K562 (cell line): ENCODE data around the gene ELK4. TPM values are rescaled to one million over a fixed set of nuclear protein-coding genes. Genes with fewer than 3 reads are reported as not detected.

Experiments
- ATAC-seq: fragments of 200-7000 bp; cut with Tn5 transposase; 3 replicates; pipeline ENCODE4 v1.9.1; 2020; ENCODE audit warnings: moderate library complexity
- BruUV-seq: library from RNA; stranded (reverse); fragments of 400-500 nt; replicated peaks from 2 replicates; lab custom pipeline; 2021; lab: Mats Ljungman, UMichigan
- CTCF ChIA-PET: fragments of 300-600 bp; formaldehyde crosslinking; extraction: SDS; loops from one replicate; lab custom pipeline; 2021; ENCODE audit warnings: low intra/inter-chr PET ratio; lab: Yijun Ruan, JAX
- POLR2A ChIA-PET: fragments of 300-600, 350-650 bp; sonication (Branson Sonifier 250); formaldehyde crosslinking; extraction: SDS; loops from one replicate; lab custom pipeline; 2021; ENCODE audit warnings: antibody characterized with exemption, inconsistent platforms; lab: Yijun Ruan, JAX
- DNase-seq, 4 experiments: peaks; one replicate each; pipeline versions ENCODE4 v3.0.0 to v3.0.0-alpha.2; 2011 to 2018; ENCODE audit warnings: low spot score in 3 of 4, mixed read lengths in 3 of 4; ENCODE audit errors: extremely low read depth in 1 of 4
- FAIRE-seq: peaks from 2 replicates; lab custom pipeline; 2011; peaks lifted over from hg19 to GRCh38; lab: Jason Lieb, UNC
- H2AFZ ChIP-seq: 2 replicates; pipeline ENCODE4 v1.6.0; 2011; ENCODE audit warnings: low read depth, low read length, control low read depth, inconsistent platforms
- H3K27ac ChIP-seq: fragments of 200-600 bp; 3 replicates; pipeline ENCODE4 v1.8.0; 2011; ENCODE audit warnings: low read depth, mild to moderate bottlenecking, control low read depth, inconsistent platforms, low read length, moderate library complexity, mixed read lengths; ENCODE audit errors: extremely low read depth
- H3K27me3 ChIP-seq, 2 experiments: fragments of 300-600 bp in 1 of 2; 2 replicates in 1 of 2; 3 replicates in 1 of 2; pipeline versions ENCODE4 v1.6.0 to v1.8.0; 2011; ENCODE audit warnings: inconsistent platforms in 2 of 2, low read length in 2 of 2, mild to moderate bottlenecking in 1 of 2, mixed read lengths in 1 of 2, moderate library complexity in 1 of 2; ENCODE audit not compliant: control insufficient read depth in 2 of 2, insufficient read depth in 2 of 2
- H3K36me3 ChIP-seq: fragments of 300-600 bp; 3 replicates; pipeline ENCODE4 v1.8.0; 2011; ENCODE audit warnings: mild to moderate bottlenecking, low read length, inconsistent platforms; ENCODE audit not compliant: control insufficient read depth, insufficient read depth
- H3K4me1 ChIP-seq, 2 experiments: fragments of 200-600 bp in 1 of 2; replicated peaks in 1 of 2; 2 replicates in 1 of 2; 3 replicates in 1 of 2; pipeline versions ENCODE4 v1.5.1 to v1.8.0; 2011; ENCODE audit warnings: inconsistent platforms in 2 of 2, low read length in 2 of 2, mild to moderate bottlenecking in 1 of 2, mixed read lengths in 1 of 2, moderate library complexity in 1 of 2; ENCODE audit not compliant: control insufficient read depth in 2 of 2, insufficient read depth in 2 of 2
- H3K4me2 ChIP-seq: 2 replicates; pipeline ENCODE4 v1.6.1; 2011; ENCODE audit warnings: low read length, control low read depth, inconsistent platforms, mixed read lengths; ENCODE audit not compliant: insufficient read depth
- H3K4me3 ChIP-seq: fragments of 200-600 bp; sonication (generic), shearing (Covaris generic); 2 replicates; pipeline ENCODE4 v1.5.1; 2016; ENCODE audit warnings: control low read depth, inconsistent platforms
- H3K79me2 ChIP-seq: fragments of 200-600 bp; 3 replicates; pipeline ENCODE4 v1.8.0; 2011; ENCODE audit warnings: low read length, inconsistent platforms; ENCODE audit not compliant: control insufficient read depth, insufficient read depth
- H3K9ac ChIP-seq, 2 experiments: 2 replicates each; pipeline versions ENCODE4 v1.6.0 to v1.6.1; 2011; ENCODE audit warnings: low read depth in 2 of 2, low read length in 2 of 2, control low read depth in 1 of 2, inconsistent platforms in 1 of 2, mild to moderate bottlenecking in 1 of 2, mixed read lengths in 1 of 2; ENCODE audit not compliant: insufficient read depth in 1 of 2
- H3K9me1 ChIP-seq: one replicate; pipeline ENCODE4 v1.6.0; 2011; ENCODE audit warnings: inconsistent platforms, mild to moderate bottlenecking, low read length, moderate library complexity; ENCODE audit not compliant: control insufficient read depth, insufficient read depth
- H3K9me3 ChIP-seq: replicated peaks from 2 replicates; pipeline ENCODE4 v1.5.1; 2011; ENCODE audit warnings: low read depth, low read length, inconsistent platforms; ENCODE audit not compliant: control insufficient read depth, insufficient read depth
- H4K20me1 ChIP-seq: replicated peaks from 2 replicates; pipeline ENCODE4 v1.6.1; 2011; ENCODE audit warnings: low read length, inconsistent platforms, mixed read lengths; ENCODE audit not compliant: control insufficient read depth, insufficient read depth
- CTCF ChIP-seq, 3 experiments: IDR thresholded peaks in 2 of 3; conservative IDR thresholded peaks in 1 of 3; 2 replicates each; pipeline ENCODE4 v1.5.1; 2011 to 2012; ENCODE audit warnings: low read length in 3 of 3, mild to moderate bottlenecking in 3 of 3, control low read depth in 2 of 3, improper control_type of control experiment in 1 of 3, inconsistent platforms in 1 of 3, low read depth in 1 of 3, mixed read lengths in 1 of 3, moderate library complexity in 1 of 3; ENCODE audit not compliant: insufficient read depth in 2 of 3
- MEF2A ChIP-seq: IDR thresholded peaks from 2 replicates; pipeline ENCODE4 v1.6.1; 2011; ENCODE audit warnings: low read depth, mild to moderate bottlenecking, low read length, moderate library complexity; ENCODE audit not compliant: control insufficient read depth
- OTX1 ChIP-seq: fragments of 450-650 bp; formaldehyde crosslinking; IDR thresholded peaks from 2 replicates; pipeline ENCODE4 v1.4.0; 2022; ENCODE audit warnings: mild to moderate bottlenecking
- U2AF1 ChIP-seq: fragments of 200-400 bp; formaldehyde crosslinking; optimal IDR thresholded peaks from 2 replicates; pipeline ENCODE3; 2017; ENCODE audit warnings: mild to moderate bottlenecking, low read depth, low read length, moderate library complexity
- ZBTB1 ChIP-seq: sonication (generic); formaldehyde crosslinking; IDR thresholded peaks from 2 replicates; pipeline ENCODE4 v1.8.1; 2023; ENCODE audit warnings: missing genetic modification reagents, low read depth, mild to moderate bottlenecking, borderline replicate concordance
- ZNF12 ChIP-seq: sonication (generic); formaldehyde crosslinking; IDR thresholded peaks from 2 replicates; pipeline ENCODE4 v1.4.0; 2020; ENCODE audit warnings: mild to moderate bottlenecking, missing genetic modification reagents
- ZNF175 ChIP-seq: fragments of 200-800 bp; sonication (Bioruptor generic); IDR thresholded peaks from 2 replicates; pipeline ENCODE4 v1.6.1; 2016; ENCODE audit warnings: low read depth, mild to moderate bottlenecking, missing genetic modification characterization, missing compliant biosample characterization
- WGBS: fragments of 100-300 bp; shearing (Covaris generic); methylation state at CpG from one replicate; pipeline ENCODE4 v1.1.6; 2016; ENCODE audit warnings: low coverage, mixed read lengths; ENCODE audit not compliant: insufficient coverage; ENCODE audit errors: missing lambda C conversion rate; 5-methylcytosine and 5-hydroxymethylcytosine counted together
- in situ Hi-C: fragments of 300-500 bp; cut with MboI; formaldehyde crosslinking; loops from 4 replicates; pipeline ENCODE4 v1.15.0; 2018; ENCODE audit warnings: inconsistent platforms, mixed read lengths
- intact Hi-C: fragments of 100-400 bp; cut with micrococcal nuclease; formaldehyde crosslinking; loops from 2 replicates; pipeline ENCODE4 v1.14.2; 2022
- polyA plus RNA-seq, 8 experiments: library from polyadenylated mRNA; depleted of rRNA in 4 of 8; stranded (reverse) in 5 of 8; unstranded in 3 of 8; fragments of >200 nt; fragmentation: Nextera tagmentation in 2 of 8; fragmentation: Illumina TruSeq in 1 of 8; extraction: Ambion mirVana in 2 of 8; extraction: Trizol in 1 of 8; gene quantifications; 2 replicates each; pipeline versions ENCODE4 v1.2.1 to v1.2.3, GENCODE V29; 2011 to 2014; ENCODE audit warnings: inconsistent platforms in 1 of 8, missing spikeins in 1 of 8
- total RNA-seq, 7 experiments: library from RNA; depleted of rRNA in 6 of 7; stranded (reverse); fragments of >200 nt in 6 of 7; fragmentation: Illumina TruSeq in 2 of 7; extraction: Trizol in 2 of 7; gene quantifications; 2 replicates each; pipeline versions ENCODE4 v1.2.1 to v1.2.3, GENCODE V29; 2011 to 2021; ENCODE audit warnings: low replicate concordance in 1 of 7

ELK4 gene
- total and polyA plus RNA-seq, 9 of the 15 experiments (the other 6 are each of a cell fraction or from before 2014, with no cell fraction given) = 2.0 to 21.7 (median 9.2) TPM

- Histone ChIP-seq H3K4me2 (no peak overlapping the region), H3K36me3 (peaks cover 82% of the 10 kb centered on the region), H3K9ac (no peak overlapping the region), H3K9me1 (no peaks in the 10 kb centered on the region), H3K79me2 (peaks cover 11% of the 10 kb centered on the region; the same call in 1 of the 3 replicates), H3K9me3 (no peaks in the 10 kb centered on the region), H3K27ac (no peak overlapping the region), H3K4me3 (no peak overlapping the region), H4K20me1 (no peaks in the 10 kb centered on the region), H3K27me3 (no peaks in the 10 kb centered on the region), H3K4me1 (no peaks in the 10 kb centered on the region), H2AFZ (no peak overlapping the region)
- CTCF ChIA-PET = no interaction called here
- intact Hi-C loops (no loop called here), in situ Hi-C loops (no loop called here)
- DNase-seq = no peak
- BruUV-seq = no TSS peak
- no peak for FAIRE-seq
- WGBS = 83% methylated on average over 1 of the region's 1 CpG
- ATAC-seq = no peak
- POLR2A ChIA-PET = interaction anchor here (0.6 to 0.8 kb wide), 2 partner anchors 11 to 18 kb away, joined by 3 to 4 read pairs; no protein-coding TSS in a partner anchor
- TF ChIP-seq ZNF175 (no peak), MEF2A (no peak), ZNF12 (CRISPR knock-in tag) (no peak), CTCF (IDR thresholded peaks at IDR 0.05 in 2 of 3, conservative IDR thresholded peaks at IDR 0.05 in 1 of 3; ENCODE audit: insufficient read depth in 2 of 3, low read depth in 1 of 3, low read length in 3 of 3) (no peak), U2AF1 (no peak), ZBTB1 (CRISPR knock-in tag) (no peak), OTX1 (CRISPR knock-in tag) (no peak)
Measured at GRCh38 chr1:205612556-205612955, 19.3 kb downstream of the ELK4 start.
